HG03108 (cell line): Measurements from ENCODE around the gene GCC1.
"Not testable (repeated sequence)": the region's sequence is repeated elsewhere in the genome, so short reads cannot be mapped to it uniquely, and the experiment has no call there.

ENCODE experiments used
- ATAC-seq: cut with Tn5 transposase; IDR thresholded peaks from one replicate; pipeline ENCODE4 v1.9.1; 2021; ENCODE audit warnings: moderate library complexity; ENCODE audit not compliant: unreplicated experiment

GCC1 gene

GRCh38 chr7:127540461-127540860, 44.9 kb downstream of the GCC1 start:
- not testable (repeated sequence) for ATAC-seq

- ATAC-seq, result no peak
Observed at GRCh38 chr7:127539116-127539515, 46.3 kb downstream of the GCC1 start.

- ATAC-seq, result no peak
Observed at GRCh38 chr7:127536741-127537140, 48.7 kb downstream of the GCC1 start.

GRCh38 chr7:127536394-127536691, 49.1 kb downstream of the GCC1 start:
- ATAC-seq, result no peak

GRCh38 chr7:127535546-127536393, 49.6 kb downstream of the GCC1 start:
- ATAC-seq, result no peak

- no peak for ATAC-seq
Observed at GRCh38 chr7:127534636-127535035, 50.8 kb downstream of the GCC1 start.

GRCh38 chr7:127532736-127533135, 52.7 kb downstream of the GCC1 start:
- ATAC-seq, result no peak

GRCh38 chr7:127532151-127532550, 53.2 kb downstream of the GCC1 start:
- no peak for ATAC-seq
